ENCODE results near the gene SRSF9. TPM values are rescaled to one million over a fixed set of nuclear protein-coding genes. Genes with fewer than 3 reads are reported as not detected.
"Not testable (repeated sequence)": the region's sequence is repeated elsewhere in the genome, so short reads cannot be mapped to it uniquely, and the experiment has no call there.

SRSF9 gene
- polyA plus RNA-seq, 3 donors = 127 to 218 (median 200) TPM

GRCh38 chr12:120447992-120448391, 21.6 kb downstream of the SRSF9 start:
- no peak overlapping the region for H3K27ac ChIP-seq (ENCODE audit: low read depth in 1 of 2, low read length in 2 of 2)
- no peaks in the 10 kb centered on the region for H3K9me3 ChIP-seq (replicated peaks in 1 of 2; ENCODE audit: control insufficient read depth in 1 of 2, insufficient read depth in 1 of 2, low read length in 2 of 2)
- Mint-ChIP-seq H3K27me3 (ENCODE audit: low read depth in 3 of 3) (peaks cover 0 to 2% (median 1%) of the 10 kb centered on the region in 3 donors), H3K27ac (peak overlapping the region in 1 of 7 donors; percentile 66), H3K9me3 (peaks cover 0 to 2% (median 0%) of the 10 kb centered on the region in 7 donors), H3K4me1 (peaks cover 19% of the 10 kb centered on the region), H3K36me3 (peaks cover 16 to 41% of the 10 kb centered on the region in 2 donors), H3K4me3 (no peak overlapping the region)
- no peak overlapping the region for H3K4me3 ChIP-seq (replicated peaks in 1 of 3; ENCODE audit: low read depth in 2 of 3, low read length in 3 of 3)
- no peak for DNase-seq
- peaks cover 15% of the 10 kb centered on the region for H4K20me1 ChIP-seq (ENCODE audit: insufficient read depth, low read length)
- no peak overlapping the region for H2AFZ ChIP-seq (ENCODE audit: insufficient read depth, low read depth, low read length, poor library complexity, severe bottlenecking)
- 98% methylated on average over 4 of the region's 4 CpGs for WGBS (ENCODE audit: insufficient coverage)
- intact Hi-C loops (cut with micrococcal nuclease) = no loop called here
- no peak overlapping the region for H3K9ac ChIP-seq (ENCODE audit: insufficient read depth, low read length, poor library complexity, severe bottlenecking)
- H3K4me1 ChIP-seq (ENCODE audit: control insufficient read depth in 1 of 2, insufficient read depth in 2 of 2, low read length in 2 of 2) = peaks cover 18 to 29% of the 10 kb centered on the region in 2 donors
- H3K79me2 ChIP-seq (ENCODE audit: insufficient read depth, low read length) = peaks cover 77% of the 10 kb centered on the region
- no peak for TF ChIP-seq CTCF (IDR thresholded peaks at IDR 0.05)
- no peaks in the 10 kb centered on the region for H3K27me3 ChIP-seq (ENCODE audit: control insufficient read depth in 2 of 2, insufficient read depth in 2 of 2, low read length in 2 of 2)
- H3K4me2 ChIP-seq (replicated peaks; ENCODE audit: extremely low read depth, low read length, poor library complexity, severe bottlenecking) = no peak overlapping the region
- H3K36me3 ChIP-seq (replicated peaks in 1 of 2; ENCODE audit: control insufficient read depth in 1 of 2, insufficient read depth in 2 of 2, low read length in 2 of 2) = peaks cover 21 to 52% of the 10 kb centered on the region in 2 donors

GRCh38 chr12:120446844-120447178, 22.7 kb downstream of the SRSF9 start:
- H3K27me3 Mint-ChIP-seq (ENCODE audit: low read depth in 3 of 3); H4K20me1 ChIP-seq (ENCODE audit: insufficient read depth, low read length); intact Hi-C loops (cut with micrococcal nuclease); H3K9me3 Mint-ChIP-seq; DNase-seq; H3K9me3 ChIP-seq (replicated peaks in 1 of 2; ENCODE audit: control insufficient read depth in 1 of 2, insufficient read depth in 1 of 2, low read length in 2 of 2); H3K27me3 ChIP-seq (ENCODE audit: control insufficient read depth in 2 of 2, insufficient read depth in 2 of 2, low read length in 2 of 2): not testable (repeated sequence)
- peak overlapping the region; percentile 75 to 93 for H3K27ac ChIP-seq (ENCODE audit: low read depth in 1 of 2, low read length in 2 of 2)
- peaks cover 19% of the 10 kb centered on the region for H3K4me1 Mint-ChIP-seq
- peak overlapping the region; percentile 84 for H3K9ac ChIP-seq (ENCODE audit: insufficient read depth, low read length, poor library complexity, severe bottlenecking)
- peaks cover 66% of the 10 kb centered on the region for H3K79me2 ChIP-seq (ENCODE audit: insufficient read depth, low read length)
- H3K4me1 ChIP-seq (ENCODE audit: control insufficient read depth in 1 of 2, insufficient read depth in 2 of 2, low read length in 2 of 2) = peaks cover 18 to 29% of the 10 kb centered on the region in 2 donors
- peak overlapping the region; percentile 97 for H2AFZ ChIP-seq (ENCODE audit: insufficient read depth, low read depth, low read length, poor library complexity, severe bottlenecking)
- 8% methylated on average over 15 of the region's 17 CpGs for WGBS (ENCODE audit: insufficient coverage)
- peak overlapping the region; percentile 90 to 93 (median 93) for H3K4me3 ChIP-seq (replicated peaks in 1 of 3; ENCODE audit: low read depth in 2 of 3, low read length in 3 of 3)
- H3K4me3 Mint-ChIP-seq = peak overlapping the region; percentile 93 to 95
- H3K4me2 ChIP-seq (replicated peaks; ENCODE audit: extremely low read depth, low read length, poor library complexity, severe bottlenecking) = peak overlapping the region; percentile 93
- peaks cover 23 to 43% of the 10 kb centered on the region in 2 donors for H3K36me3 Mint-ChIP-seq
- H3K27ac Mint-ChIP-seq = peak overlapping the region; percentile 90 to 95 (median 94)
- peaks cover 21 to 49% of the 10 kb centered on the region in 2 donors for H3K36me3 ChIP-seq (replicated peaks in 1 of 2; ENCODE audit: control insufficient read depth in 1 of 2, insufficient read depth in 2 of 2, low read length in 2 of 2)

All from CD14-positive monocyte (primary cell).